Ovary (tissue), 1 donor: Measurements from ENCODE around the gene MCTP1.

Source experiments
- EP300 ChIP-seq: sonication (generic); formaldehyde crosslinking; IDR thresholded peaks from one replicate; pipeline ENCODE4 v1.6.1; 2017; ENCODE audit warnings: antibody characterized with exemption
- POLR2A ChIP-seq: fragments of 450-650 bp; IDR thresholded peaks from one replicate; pipeline ENCODE4 v1.6.1; 2017; ENCODE audit warnings: antibody characterized with exemption, mild to moderate bottlenecking, moderate library complexity

- no peak for TF ChIP-seq EP300
- TF ChIP-seq POLR2A = no peak
Measured at GRCh38 chr5:95090774-95091173, 194.1 kb downstream of the MCTP1 start.
